Endothelial cell of umbilical vein (primary cell): ENCODE data around the gene ZNF587. TPM values are rescaled to one million over a fixed set of nuclear protein-coding genes. Genes with fewer than 3 reads are reported as not detected.

Experiments
- BruUV-seq: library from RNA; stranded (reverse); fragments of 400-500 nt; replicated peaks from 2 replicates; lab custom pipeline; 2021; lab: Mats Ljungman, UMichigan
- CTCF ChIA-PET: fragments of 300-600, 350-600 bp; sonication (Branson Sonifier 250); formaldehyde crosslinking; loops from one replicate; lab custom pipeline; 2021; ENCODE audit warnings: antibody characterized with exemption, inconsistent platforms; lab: Charles Lee
- POLR2A ChIA-PET: fragments of 300-600, 350-600 bp; sonication (Branson Sonifier 250); formaldehyde crosslinking; loops from one replicate; lab custom pipeline; 2021; ENCODE audit warnings: antibody characterized with exemption, inconsistent platforms; lab: Charles Lee
- DNase-seq: peaks from one replicate; pipeline ENCODE4 v3.0.0-alpha.2; 2011; ENCODE audit warnings: low read depth, low spot score
- FAIRE-seq: peaks from 2 replicates; lab custom pipeline; 2011; peaks lifted over from hg19 to GRCh38; lab: Jason Lieb, UNC
- H2AFZ ChIP-seq: 2 replicates; pipeline ENCODE4 v1.6.0; 2012; ENCODE audit warnings: low read depth, low read length, control low read depth, inconsistent platforms
- H3K27ac ChIP-seq: 2 replicates; pipeline ENCODE4 v1.5.1; 2011; ENCODE audit warnings: low read depth, mild to moderate bottlenecking, control low read depth, low read length, moderate library complexity; ENCODE audit not compliant: insufficient read depth
- H3K27me3 ChIP-seq, 2 experiments: 2 replicates each; pipeline versions ENCODE4 v1.6.0 to v1.6.1; 2011; ENCODE audit warnings: low read length in 2 of 2, mixed read lengths in 1 of 2; ENCODE audit not compliant: control insufficient read depth in 2 of 2, insufficient read depth in 2 of 2
- H3K36me3 ChIP-seq, 2 experiments: 2 replicates in 1 of 2; 3 replicates in 1 of 2; pipeline ENCODE4 v1.5.1; 2011; ENCODE audit warnings: low read length in 2 of 2, mild to moderate bottlenecking in 1 of 2, moderate library complexity in 1 of 2; ENCODE audit not compliant: control insufficient read depth in 2 of 2, insufficient read depth in 2 of 2; ENCODE audit errors: extremely low read depth in 1 of 2
- H3K4me1 ChIP-seq: 3 replicates; pipeline ENCODE4 v1.5.1; 2011; ENCODE audit warnings: mild to moderate bottlenecking, low read length; ENCODE audit not compliant: control insufficient read depth, insufficient read depth; ENCODE audit errors: extremely low read depth
- H3K4me2 ChIP-seq: 2 replicates; pipeline ENCODE4 v1.6.1; 2011; ENCODE audit warnings: low read length, control low read depth, mixed read lengths; ENCODE audit not compliant: insufficient read depth
- H3K4me3 ChIP-seq, 3 experiments: fragments of 200-600 bp in 1 of 3; sonication (generic), shearing (Covaris generic) in 1 of 3; replicated peaks in 1 of 3; 2 replicates each; pipeline ENCODE4 v1.5.1; 2011 to 2016; ENCODE audit warnings: control low read depth in 3 of 3, low read length in 3 of 3, mild to moderate bottlenecking in 2 of 3, inconsistent platforms in 1 of 3, low read depth in 1 of 3, moderate library complexity in 1 of 3; ENCODE audit not compliant: insufficient read depth in 1 of 3
- H3K79me2 ChIP-seq: 2 replicates; pipeline ENCODE4 v1.6.0; 2012; ENCODE audit warnings: low read length, inconsistent platforms; ENCODE audit not compliant: control insufficient read depth, insufficient read depth
- H3K9ac ChIP-seq: replicated peaks from 2 replicates; pipeline ENCODE3; 2011; ENCODE audit warnings: low read length, control low read depth; ENCODE audit not compliant: insufficient read depth; ENCODE audit errors: extremely low read depth
- H3K9me1 ChIP-seq: replicated peaks from 3 replicates; pipeline ENCODE4 v1.6.0; 2011; ENCODE audit warnings: mild to moderate bottlenecking, low read length; ENCODE audit not compliant: control insufficient read depth, insufficient read depth; ENCODE audit errors: extremely low read depth
- H3K9me3 ChIP-seq: replicated peaks from 2 replicates; pipeline ENCODE4 v1.5.1; 2012; ENCODE audit warnings: low read length, inconsistent platforms; ENCODE audit not compliant: control insufficient read depth, insufficient read depth
- H4K20me1 ChIP-seq: replicated peaks from 2 replicates; pipeline ENCODE3; 2011; ENCODE audit warnings: mild to moderate bottlenecking, low read length; ENCODE audit not compliant: control insufficient read depth, insufficient read depth; ENCODE audit errors: extremely low read depth
- CTCF ChIP-seq, 2 donors: IDR thresholded peaks; 1 replicate in 1 of 2; 2 replicates in 1 of 2; pipeline ENCODE4 v1.5.1; 2011; ENCODE audit warnings: low read length in 2 of 2, mild to moderate bottlenecking in 2 of 2, moderate library complexity in 2 of 2, control low read depth in 1 of 2, inconsistent platforms in 1 of 2, low read depth in 1 of 2; ENCODE audit not compliant: insufficient read depth in 1 of 2; ENCODE audit errors: extremely low read depth in 1 of 2
- JUN ChIP-seq: IDR thresholded peaks from 2 replicates; pipeline ENCODE4 v1.6.1; 2011; ENCODE audit warnings: borderline replicate concordance, low read depth; ENCODE audit not compliant: insufficient read length, insufficient read depth
- MYC ChIP-seq: IDR thresholded peaks from one replicate; pipeline ENCODE4 v1.6.1; 2011; ENCODE audit warnings: mild to moderate bottlenecking, low read depth, low read length
- POLR2A ChIP-seq: IDR thresholded peaks from 2 replicates; pipeline ENCODE4 v1.6.1; 2012; ENCODE audit warnings: low read depth, mild to moderate bottlenecking, control low read depth, low read length
- POLR2AphosphoS5 ChIP-seq: IDR thresholded peaks from 2 replicates; pipeline ENCODE4 v1.6.1; 2012; ENCODE audit warnings: low read depth, mild to moderate bottlenecking, control low read depth, low read length, moderate library complexity; ENCODE audit not compliant: insufficient read depth
- dilution Hi-C: fragments of 300-500 bp; cut with MboI; formaldehyde crosslinking; loops from one replicate; pipeline ENCODE4 v1.15.0; 2019; ENCODE audit warnings: low sequenced_read_pairs; ENCODE audit not compliant: extremely low pct_ligation_motif_present
- intact Hi-C: fragments of 100-400 bp; cut with micrococcal nuclease; formaldehyde crosslinking; loops from one replicate; pipeline ENCODE4 v1.10.0; 2022
- polyA plus RNA-seq, 4 experiments: library from polyadenylated mRNA; depleted of rRNA in 3 of 4; stranded (reverse) in 3 of 4; unstranded in 1 of 4; fragments of >200 nt; gene quantifications; 2 replicates each; pipeline versions ENCODE4 v1.2.1 to v1.2.3, GENCODE V29; 2011 to 2012; ENCODE audit warnings: missing spikeins in 1 of 4
- total RNA-seq: library from RNA; stranded (reverse); gene quantifications from 2 replicates; pipeline ENCODE4 v1.2.3, GENCODE V29; 2021

ZNF587 gene
- total and polyA plus RNA-seq, 2 donors (not counting 3 experiments of a cell fraction or from before 2014, with no cell fraction given): 13.1 to 44.0 TPM

- Histone ChIP-seq H3K9ac (no peak overlapping the region), H3K4me1 (peaks cover 5% of the 10 kb centered on the region), H3K9me3 (no peaks in the 10 kb centered on the region), H3K27me3 (no peaks in the 10 kb centered on the region), H4K20me1 (no peaks in the 10 kb centered on the region), H3K36me3 (no peaks in the 10 kb centered on the region), H3K27ac (no peak overlapping the region), H3K9me1 (no peaks in the 10 kb centered on the region), H3K4me2 (no peak overlapping the region), H3K4me3 (no peak overlapping the region), H2AFZ (no peak overlapping the region), H3K79me2 (peaks cover 37% of the 10 kb centered on the region)
- BruUV-seq: no TSS peak
- DNase-seq: no peak
- TF ChIP-seq JUN: no peak
- no peak for TF ChIP-seq POLR2AphosphoS5
- TF ChIP-seq MYC: no peak
- TF ChIP-seq POLR2A: no peak
- no peak for FAIRE-seq
- intact Hi-C loops (no loop called here), dilution Hi-C loops (no loop called here)
- POLR2A ChIA-PET: no interaction called here
- CTCF ChIA-PET: interaction anchor here (1.2 kb wide), 1 partner anchor 33 kb away, joined by 4 read pairs; no protein-coding TSS in a partner anchor
These were observed 31.7 kb upstream of the ZNF587 start for GRCh38 chr19:57817976-57818375.

DNA sequence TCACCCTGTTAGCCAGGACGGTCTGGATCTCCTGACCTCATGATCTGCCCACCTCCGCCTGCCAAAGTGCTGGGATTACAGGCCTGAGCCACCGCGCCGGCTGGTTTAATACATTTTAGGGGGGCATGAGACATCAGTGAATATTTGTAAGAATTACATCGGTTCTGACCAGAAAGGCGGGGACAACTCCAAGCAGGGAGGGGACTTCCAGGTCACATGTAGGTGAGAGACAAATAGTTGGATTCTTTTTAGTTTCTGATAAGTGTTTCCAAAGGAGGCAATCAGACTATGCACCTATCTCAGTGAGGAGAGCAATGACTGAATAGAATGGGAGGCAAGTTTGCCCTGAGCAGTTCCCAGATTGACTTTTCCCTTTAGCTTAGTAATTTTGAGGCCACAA is 31.3 kb upstream of the ZNF587 start:
- POLR2A ChIA-PET: no interaction called here
- H3K79me2 ChIP-seq: peaks cover 41% of the 10 kb centered on the region

More for the DNA sequence above, 31.3 kb upstream of the ZNF587 start:
- H3K27me3 ChIP-seq: no peaks in the 10 kb centered on the region
- TF ChIP-seq CTCF (IDR thresholded peaks at IDR 0.05; ENCODE audit: extremely low read depth in 1 of 2, insufficient read depth in 1 of 2, low read depth in 1 of 2, low read length in 2 of 2): no peak
- no peak overlapping the region for H3K4me3 ChIP-seq
- H3K9me1 ChIP-seq: no peaks in the 10 kb centered on the region
- peaks cover 5% of the 10 kb centered on the region for H3K4me1 ChIP-seq
- FAIRE-seq: no peak
- H3K36me3 ChIP-seq: no peaks in the 10 kb centered on the region
- no peak overlapping the region for H3K27ac ChIP-seq
- no peak overlapping the region for H2AFZ ChIP-seq
- H4K20me1 ChIP-seq: no peaks in the 10 kb centered on the region
- H3K9ac ChIP-seq: no peak overlapping the region
- no peak overlapping the region for H3K4me2 ChIP-seq
- intact Hi-C loops (no loop called here), dilution Hi-C loops (no loop called here)
- CTCF ChIA-PET: interaction anchor here (1.2 to 1.6 kb wide), 2 partner anchors 32 to 34 kb away, joined by 3 to 4 read pairs; no protein-coding TSS in a partner anchor
- H3K9me3 ChIP-seq: no peaks in the 10 kb centered on the region
- DNase-seq: no peak
- BruUV-seq: no TSS peak
